ENCODE measurements around the gene VPS18. TPM values are rescaled to one million over a fixed set of nuclear protein-coding genes. Genes with fewer than 3 reads are reported as not detected.

Gene VPS18
- total and polyA plus RNA-seq, 2 donors (not counting 1 experiment from before 2014, with no cell fraction given) = 13.6 to 29.6 TPM

- Histone ChIP-seq H3K9ac (ENCODE audit: low read length) (peak overlapping the region; percentile 70), H3K27me3 (replicated peaks in 1 of 4; ENCODE audit: control extremely low read depth in 1 of 4, control insufficient read depth in 3 of 4, insufficient read depth in 4 of 4, low read length in 3 of 4) (peaks cover 0 to 74% (median 48%) of the 10 kb centered on the region in 4 experiments), H3K9me3 (ENCODE audit: control extremely low read depth in 1 of 3, control insufficient read depth in 2 of 3, insufficient read depth in 1 of 3, low read length in 2 of 3) (peaks cover 0 to 25% (median 0%) of the 10 kb centered on the region in 3 donors), H4K20me1 (ENCODE audit: control insufficient read depth, insufficient read depth, low read length, poor library complexity, severe bottlenecking) (peaks cover 20% of the 10 kb centered on the region), H3K4me1 (ENCODE audit: control insufficient read depth in 2 of 2, insufficient read depth in 2 of 2, low read length in 2 of 2) (peaks cover 57 to 63% of the 10 kb centered on the region in 2 donors), H3K79me2 (ENCODE audit: control insufficient read depth, insufficient read depth, low read length) (no peaks in the 10 kb centered on the region), H3K4me3 (ENCODE audit: control extremely low read depth in 1 of 5, extremely low read depth in 1 of 5, insufficient read depth in 1 of 5, low read depth in 2 of 5, low read length in 4 of 5) (peak overlapping the region in 3 of 5 experiments; percentile 25 to 60 (median 38)), H3K27ac (ENCODE audit: low read length in 2 of 2) (no peak overlapping the region), H2AFZ (ENCODE audit: insufficient read depth, low read depth, low read length, poor library complexity, severe bottlenecking) (peak overlapping the region; percentile 71), H3K36me3 (replicated peaks in 1 of 2; ENCODE audit: control extremely low read depth in 1 of 2, control insufficient read depth in 1 of 2, extremely low read depth in 1 of 2, insufficient read depth in 2 of 2, low read length in 1 of 2) (no peaks in the 10 kb centered on the region), H3K4me2 (replicated peaks; ENCODE audit: low read depth, low read length, poor library complexity, severe bottlenecking) (peak overlapping the region; percentile 100)
- intact Hi-C loops (cut with micrococcal nuclease) = loop anchor here (1.0 to 2.0 kb wide), 2 partner anchors 14 to 20 kb away; no protein-coding TSS in a partner anchor
- peak overlapping the region; percentile 63 for H3K4me3 Mint-ChIP-seq
- DNase-seq (peak; percentile 39), ATAC-seq (ENCODE audit: low read depth) (no peak)
- ChIA-PET CTCF (interaction anchor here (7.7 to 10.7 kb wide), 2 partner anchors 14 to 22 kb away, joined by 67 to 84 read pairs; no protein-coding TSS in a partner anchor), POLR2A (interaction anchor here (3.5 kb wide), 1 partner anchor 20 kb away, joined by 29 read pairs; no protein-coding TSS in a partner anchor)
- no peak overlapping the region for H3K27ac Mint-ChIP-seq
- H3K27me3 Mint-ChIP-seq = peaks cover 54% of the 10 kb centered on the region
- peaks cover 47% of the 10 kb centered on the region for H3K4me1 Mint-ChIP-seq
- WGBS (ENCODE audit: insufficient coverage) = 17% methylated on average over 32 of the region's 33 CpGs
- TF ChIP-seq EZH2 (IDR thresholded peaks at IDR 0.05; ENCODE audit: borderline replicate concordance, insufficient read depth, low read depth, low read length, poor library complexity, severe bottlenecking) (no peak), CTCF (IDR thresholded peaks at IDR 0.05) (no peak)
- no peaks in the 10 kb centered on the region for H3K9me3 Mint-ChIP-seq (ENCODE audit: insufficient read depth)
These were observed 32.6 kb downstream of the VPS18 start for GRCh38 chr15:40926659-40927494.

All from B cell (primary cell).